GM21786 (cell line): ENCODE results near the gene MYT1.

ENCODE experiments used
- ATAC-seq: cut with Tn5 transposase; IDR thresholded peaks from one replicate; pipeline ENCODE4 v1.9.1; 2021; ENCODE audit not compliant: unreplicated experiment

Gene MYT1

DNA sequence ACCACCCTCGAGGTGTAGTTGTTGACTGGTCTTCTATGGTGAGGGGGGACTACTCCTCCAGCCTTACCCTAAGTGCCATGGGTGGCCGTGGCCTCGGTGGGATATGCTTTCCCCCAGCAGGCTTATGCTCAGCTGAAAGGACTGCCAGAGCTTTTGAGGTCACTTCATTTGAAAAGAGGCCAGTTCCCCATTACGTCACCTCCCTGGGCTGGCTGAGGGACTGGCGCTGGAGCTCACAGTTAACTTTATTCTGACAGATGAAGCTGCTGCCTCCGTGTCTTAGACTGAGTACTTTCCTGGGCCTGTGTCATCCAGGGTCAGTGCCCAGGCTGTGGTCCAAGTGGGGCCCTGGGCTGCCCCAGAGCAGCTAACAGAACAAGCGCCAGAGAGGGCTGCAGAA is 48.5 kb downstream of the MYT1 start:
- ATAC-seq = no peak

DNA sequence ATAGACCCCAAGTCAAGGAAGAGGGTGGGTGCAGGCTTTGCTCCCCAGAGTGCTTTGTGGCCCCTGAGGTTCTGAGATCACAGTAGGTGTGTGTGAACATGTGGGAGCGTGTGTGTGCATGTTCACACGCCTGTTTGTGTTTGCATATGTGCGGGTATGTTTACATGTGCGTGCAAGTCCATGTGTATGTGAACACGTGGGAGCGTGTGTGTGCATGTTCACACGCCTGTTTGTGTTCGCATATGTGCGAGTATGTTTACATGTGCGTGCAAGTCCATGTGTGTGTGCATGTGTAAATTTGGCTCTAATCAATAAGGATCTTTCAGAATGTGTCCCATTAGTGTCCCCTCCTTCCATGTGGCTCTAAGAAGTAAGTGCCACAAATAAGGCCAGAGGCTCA is 49.9 kb downstream of the MYT1 start:
- no peak for ATAC-seq

DNA sequence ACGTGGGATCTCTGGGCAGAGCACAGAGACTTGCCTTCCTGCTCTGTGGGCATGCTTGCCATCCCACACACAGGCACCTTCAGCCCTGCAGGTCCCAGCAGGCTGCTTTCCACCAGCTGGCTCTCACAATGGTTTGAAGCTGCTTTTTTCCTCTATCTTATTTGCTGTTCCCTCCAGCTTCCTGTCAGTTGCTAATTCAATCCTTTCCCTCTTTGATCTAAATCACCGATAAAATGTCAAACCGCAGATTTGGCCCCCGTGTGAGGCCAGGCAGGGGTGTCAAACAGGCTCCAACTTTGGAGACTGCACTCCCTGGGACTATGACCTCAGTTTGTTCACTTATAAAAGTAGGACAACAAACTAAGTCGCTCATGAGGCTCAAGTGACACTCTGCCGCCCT is 50.7 kb downstream of the MYT1 start:
- no peak for ATAC-seq

DNA sequence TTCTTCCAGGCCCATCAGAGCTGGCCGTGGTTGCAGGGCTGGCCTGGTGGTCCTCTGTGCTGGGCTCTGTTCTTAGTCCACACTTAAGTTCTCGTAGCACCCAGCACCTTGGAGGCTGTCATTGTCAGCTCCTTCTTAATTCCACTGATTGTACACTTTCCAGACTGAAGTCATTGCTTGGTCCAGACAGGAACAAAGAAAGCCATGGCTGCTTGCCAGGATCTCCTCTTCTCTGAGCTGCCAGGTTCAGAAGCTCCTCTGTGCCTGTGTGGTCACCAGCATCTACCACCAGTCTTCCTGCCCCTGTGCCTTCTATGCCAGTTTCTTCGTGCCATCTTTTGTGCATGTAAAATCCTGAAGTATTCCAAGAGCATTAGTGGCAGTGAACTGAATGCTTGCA is 51.8 kb downstream of the MYT1 start:
- no peak for ATAC-seq

DNA sequence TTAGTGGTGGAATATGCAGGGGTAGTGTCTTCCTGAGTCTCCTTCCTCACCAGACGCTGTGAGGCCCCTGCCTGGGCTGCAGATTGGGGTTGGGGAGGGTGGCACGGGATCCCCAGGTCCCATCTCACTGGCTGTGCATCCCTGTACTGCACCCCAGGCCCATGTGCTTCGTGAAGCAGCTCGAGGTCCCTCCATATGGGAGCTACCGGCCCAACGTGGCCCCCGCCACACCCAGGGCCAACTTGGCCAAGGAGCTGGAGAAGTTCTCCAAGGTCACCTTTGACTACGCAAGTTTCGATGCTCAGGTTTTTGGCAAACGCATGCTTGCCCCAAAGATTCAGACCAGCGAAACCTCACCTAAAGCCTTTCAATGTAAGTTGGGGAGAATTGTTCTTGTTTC is 52.7 kb downstream of the MYT1 start:
- no peak for ATAC-seq

DNA sequence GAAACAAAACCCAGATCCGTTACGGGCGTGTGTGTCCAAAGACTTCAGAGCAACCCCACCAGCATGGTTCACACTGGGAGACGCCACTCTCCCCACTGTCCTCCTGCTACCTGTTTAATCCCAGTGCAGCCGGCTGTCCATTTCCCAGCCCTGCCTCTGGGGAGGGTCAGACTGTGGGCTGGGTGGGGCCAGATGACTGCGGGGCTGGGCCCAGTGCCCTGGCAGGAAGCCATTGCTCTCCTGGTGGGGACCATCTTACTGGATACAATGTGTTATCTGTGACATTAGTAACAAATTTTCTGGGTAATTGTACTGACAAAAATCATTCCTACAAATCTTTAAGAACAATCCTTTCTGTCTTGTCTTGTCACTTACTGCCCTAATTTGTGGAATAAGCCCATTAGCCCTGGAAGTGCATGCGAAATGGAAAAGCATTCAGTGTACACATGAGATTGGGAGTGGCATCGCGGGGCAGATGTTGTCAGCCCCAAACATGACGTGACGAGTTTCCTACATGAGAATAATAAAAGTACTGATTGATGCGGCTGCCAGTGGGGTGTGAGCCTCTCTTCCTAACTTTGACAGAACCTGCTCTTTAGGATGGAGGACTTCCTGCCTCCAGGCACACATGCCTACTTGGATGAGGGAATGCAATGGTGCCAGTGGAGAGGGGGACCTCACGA is 53.4 kb downstream of the MYT1 start:
- no peak for ATAC-seq

DNA sequence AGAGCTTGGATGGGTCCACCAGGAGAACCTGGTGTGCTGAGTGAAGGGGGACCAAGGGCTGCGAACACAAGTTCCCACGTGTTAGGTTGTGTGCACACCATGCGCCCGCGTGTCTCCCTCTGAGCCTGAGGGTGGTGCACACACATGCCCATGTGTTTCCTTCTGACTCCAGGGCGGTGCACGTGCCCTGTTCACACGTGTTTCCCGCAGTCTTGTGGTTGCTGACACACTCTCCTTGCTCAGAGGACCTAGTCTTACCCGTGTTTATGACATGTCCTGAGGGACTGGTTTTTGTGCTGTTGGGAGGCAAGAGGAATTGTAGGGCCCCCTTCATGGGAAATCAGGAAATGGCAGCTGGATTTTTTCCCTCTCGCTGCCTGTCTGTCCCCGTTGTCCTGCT is 55.0 kb downstream of the MYT1 start:
- no peak for ATAC-seq

DNA sequence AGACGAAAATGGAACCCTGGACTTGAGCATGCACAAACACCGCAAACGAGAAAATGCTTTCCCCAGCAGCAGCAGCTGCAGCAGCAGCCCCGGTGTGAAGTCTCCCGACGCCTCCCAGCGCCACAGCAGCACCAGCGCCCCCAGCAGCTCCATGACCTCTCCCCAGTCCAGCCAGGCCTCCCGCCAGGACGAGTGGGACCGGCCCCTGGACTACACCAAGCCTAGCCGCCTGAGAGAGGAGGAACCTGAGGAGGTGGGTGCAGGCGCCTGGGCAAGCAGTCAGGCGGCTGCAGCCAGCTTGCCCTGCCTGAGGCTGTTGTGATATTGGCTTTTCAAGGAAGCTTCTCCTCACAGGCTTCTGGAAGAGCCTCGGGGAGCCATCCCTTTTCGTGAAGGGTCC is 55.5 kb downstream of the MYT1 start:
- ATAC-seq = no peak

DNA sequence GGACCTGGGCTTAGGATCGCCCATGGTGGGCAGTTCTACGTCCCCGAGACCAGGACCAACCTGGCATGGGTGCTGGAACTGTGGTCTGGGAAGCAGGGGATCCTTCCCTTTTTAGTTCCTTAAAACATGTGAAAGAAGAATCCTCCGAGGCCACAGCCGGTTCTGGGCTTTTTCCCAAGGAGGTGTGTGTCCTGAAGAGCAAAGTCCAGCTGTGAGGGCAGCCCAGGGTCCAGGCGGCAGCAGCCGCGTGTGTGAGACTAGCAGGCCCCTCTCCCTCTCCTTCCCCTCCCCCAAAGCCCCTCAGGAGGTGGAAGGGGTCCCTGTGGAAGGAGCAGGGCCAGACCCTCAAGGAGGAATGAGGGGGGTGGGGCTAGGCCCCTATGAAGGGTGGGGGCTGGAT is 56.2 kb downstream of the MYT1 start:
- no peak for ATAC-seq

DNA sequence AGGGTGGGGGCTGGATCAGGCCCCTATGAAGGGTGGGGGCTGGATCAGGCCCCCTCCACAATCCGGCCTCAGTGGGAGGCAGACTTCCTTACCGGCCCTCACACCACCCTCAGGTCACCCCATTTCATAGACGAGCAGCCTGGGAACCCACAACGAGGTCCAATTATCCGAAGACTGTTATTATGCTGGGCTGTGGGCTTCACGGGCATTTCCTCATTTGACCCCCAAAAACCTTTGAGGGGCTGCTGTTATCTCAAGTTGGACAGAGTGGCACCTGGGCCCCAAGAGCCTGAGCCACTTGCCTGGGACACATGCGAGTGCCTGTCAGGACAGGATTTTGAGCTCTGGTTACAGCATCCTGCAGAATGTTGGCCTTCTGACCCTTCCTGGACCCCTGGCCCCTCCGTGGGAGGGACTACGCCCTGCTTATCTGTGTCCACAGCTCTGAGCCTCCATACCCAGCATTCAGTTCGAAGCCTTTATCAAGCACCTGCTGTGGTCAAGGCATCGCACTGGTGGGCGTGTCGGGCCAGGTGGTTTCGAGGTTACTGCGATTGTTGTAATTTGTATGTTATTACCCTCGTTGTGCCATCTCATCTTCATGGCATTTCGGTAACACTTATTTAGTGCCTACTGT is 56.8 kb downstream of the MYT1 start:
- no peak for ATAC-seq

DNA sequence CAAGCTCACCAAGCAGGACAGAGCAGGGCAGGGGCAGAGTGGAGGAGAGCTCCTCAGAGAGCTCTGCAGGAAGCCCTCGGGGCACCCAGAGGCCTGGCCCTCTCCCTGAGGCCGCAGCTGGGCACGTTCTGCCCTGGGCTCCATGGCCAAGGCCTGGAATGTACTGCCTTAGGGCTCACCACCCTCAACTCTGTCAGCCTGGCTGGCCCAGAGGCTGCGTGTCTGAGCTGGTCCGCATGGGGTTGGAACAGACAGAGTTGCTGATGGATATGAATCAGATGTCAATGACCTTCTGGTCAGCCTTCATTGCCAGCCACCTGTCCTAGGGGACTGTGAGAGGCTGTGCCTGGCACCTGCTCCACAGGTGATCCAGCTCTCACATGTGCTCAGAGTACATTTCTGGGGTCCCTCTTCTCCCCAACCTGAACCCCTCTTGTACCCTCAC is 58.1 kb downstream of the MYT1 start:
- no peak for ATAC-seq

DNA sequence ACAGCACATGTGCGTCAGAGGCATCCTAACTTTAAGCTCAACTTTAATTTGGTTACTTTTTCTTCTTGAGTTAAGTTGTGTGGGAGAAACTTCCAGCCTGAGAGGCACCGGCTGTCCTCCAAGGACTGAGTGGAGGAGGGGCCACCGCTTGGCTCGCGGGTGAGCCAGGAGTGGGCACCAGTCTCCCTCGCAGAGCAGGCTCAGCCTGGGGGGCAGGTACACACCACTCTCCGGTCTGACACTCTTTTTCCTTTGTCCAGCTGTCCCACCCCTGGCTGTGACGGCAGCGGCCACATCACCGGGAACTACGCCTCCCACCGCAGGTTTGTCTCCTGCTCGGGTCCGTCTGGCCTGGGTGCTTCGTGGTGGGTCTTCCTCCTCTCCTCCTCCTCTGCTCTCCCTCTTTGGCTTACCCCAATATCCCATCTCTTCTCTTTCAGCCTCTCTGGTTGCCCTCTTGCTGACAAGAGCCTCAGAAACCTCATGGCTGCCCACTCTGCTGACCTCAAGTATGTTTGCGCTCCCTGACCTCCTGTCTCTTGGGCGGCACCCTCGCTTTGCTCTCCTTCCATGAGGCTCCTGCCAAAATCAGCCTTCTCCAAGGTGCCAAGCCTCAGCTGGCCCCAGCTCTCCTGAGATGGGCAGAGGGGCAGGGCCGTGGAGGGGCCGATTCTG is 58.7 kb downstream of the MYT1 start:
- no peak for ATAC-seq

DNA sequence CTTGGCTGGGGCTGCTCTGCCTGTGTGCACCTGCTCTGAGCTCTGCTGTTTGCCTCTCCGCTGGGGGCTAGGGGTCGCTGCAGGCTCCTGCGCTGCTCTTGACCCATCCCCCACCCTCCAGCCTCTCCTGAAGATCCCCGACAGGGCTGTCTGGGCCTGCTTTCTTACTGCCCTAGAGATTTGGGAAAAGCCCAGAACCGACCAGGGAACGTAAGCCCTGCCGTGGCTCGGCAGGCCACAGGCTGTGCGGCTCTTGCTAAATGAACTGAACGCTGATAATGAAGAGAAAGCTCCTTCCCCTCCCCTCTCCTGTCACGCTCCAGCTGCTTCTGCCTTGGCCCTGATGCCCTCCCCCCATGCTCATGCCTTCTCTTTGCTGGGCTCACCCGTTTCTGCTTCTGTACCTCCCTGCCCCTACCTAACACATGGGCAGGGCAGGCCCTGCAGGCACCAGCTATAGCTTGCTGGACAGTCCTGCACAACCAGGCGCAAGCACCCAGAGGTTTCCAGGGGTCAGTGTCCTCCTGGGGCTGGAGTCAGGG is 59.3 kb downstream of the MYT1 start:
- no peak for ATAC-seq

DNA sequence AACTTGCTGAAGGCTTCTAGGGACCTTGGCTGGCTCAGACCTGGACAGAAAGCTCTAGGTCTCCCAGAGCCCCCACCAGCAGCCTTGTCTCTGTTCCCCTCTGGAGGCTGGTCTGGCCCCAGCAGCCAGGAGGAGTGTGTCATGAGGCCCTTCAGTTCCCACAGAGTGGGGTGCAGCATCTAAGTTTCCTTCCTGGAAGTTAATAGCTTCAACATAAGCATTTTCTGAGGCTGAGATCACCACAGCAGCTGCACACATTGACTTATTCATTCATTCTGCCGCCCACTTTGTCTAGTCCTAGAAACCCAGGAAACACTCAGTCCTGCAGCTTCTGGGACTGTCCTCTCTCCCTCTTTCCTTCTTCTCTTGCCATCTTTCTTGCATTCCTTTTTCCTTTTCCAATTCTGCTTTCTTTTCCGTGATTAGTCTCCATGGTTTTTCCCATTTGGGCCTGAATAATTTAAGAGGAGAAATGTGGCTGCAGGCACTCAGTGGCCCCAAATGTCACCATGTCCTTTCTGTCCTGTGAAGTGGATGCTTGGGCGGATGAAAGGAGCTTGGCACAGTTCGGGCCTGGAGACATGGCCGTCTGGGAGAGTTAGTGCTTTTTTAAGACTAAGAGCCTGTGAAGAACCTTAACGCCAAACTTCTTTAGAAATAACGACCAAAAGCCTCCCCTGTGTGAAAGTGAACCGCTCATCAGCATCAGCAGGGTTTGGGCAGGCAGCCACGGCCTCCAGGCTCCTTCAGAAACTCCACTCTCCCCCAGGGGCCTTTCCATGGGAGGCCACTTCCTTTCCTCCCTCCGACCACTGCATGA is 60.3 kb downstream of the MYT1 start:
- no peak for ATAC-seq

DNA sequence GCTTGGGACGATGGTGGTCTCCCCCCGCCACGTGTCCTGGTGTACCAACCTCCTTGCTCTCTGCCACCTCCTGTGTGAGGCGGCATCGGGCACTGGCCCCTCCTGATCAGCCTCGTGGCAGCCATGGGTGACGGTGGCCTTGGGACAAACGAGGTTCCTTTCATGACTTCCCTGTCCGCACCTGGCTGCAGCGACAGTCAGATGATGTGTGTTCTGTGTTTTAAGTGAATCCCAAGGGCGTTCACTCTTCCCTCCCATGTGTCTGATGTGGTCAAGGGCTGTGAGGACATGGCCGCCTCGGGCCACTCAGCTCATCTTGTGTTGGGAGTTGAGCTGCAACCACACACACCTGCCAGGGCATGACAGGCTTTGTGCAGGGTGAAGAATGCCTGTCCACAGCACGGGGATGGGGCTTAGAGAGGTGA is 60.9 kb downstream of the MYT1 start:
- ATAC-seq = no peak

DNA sequence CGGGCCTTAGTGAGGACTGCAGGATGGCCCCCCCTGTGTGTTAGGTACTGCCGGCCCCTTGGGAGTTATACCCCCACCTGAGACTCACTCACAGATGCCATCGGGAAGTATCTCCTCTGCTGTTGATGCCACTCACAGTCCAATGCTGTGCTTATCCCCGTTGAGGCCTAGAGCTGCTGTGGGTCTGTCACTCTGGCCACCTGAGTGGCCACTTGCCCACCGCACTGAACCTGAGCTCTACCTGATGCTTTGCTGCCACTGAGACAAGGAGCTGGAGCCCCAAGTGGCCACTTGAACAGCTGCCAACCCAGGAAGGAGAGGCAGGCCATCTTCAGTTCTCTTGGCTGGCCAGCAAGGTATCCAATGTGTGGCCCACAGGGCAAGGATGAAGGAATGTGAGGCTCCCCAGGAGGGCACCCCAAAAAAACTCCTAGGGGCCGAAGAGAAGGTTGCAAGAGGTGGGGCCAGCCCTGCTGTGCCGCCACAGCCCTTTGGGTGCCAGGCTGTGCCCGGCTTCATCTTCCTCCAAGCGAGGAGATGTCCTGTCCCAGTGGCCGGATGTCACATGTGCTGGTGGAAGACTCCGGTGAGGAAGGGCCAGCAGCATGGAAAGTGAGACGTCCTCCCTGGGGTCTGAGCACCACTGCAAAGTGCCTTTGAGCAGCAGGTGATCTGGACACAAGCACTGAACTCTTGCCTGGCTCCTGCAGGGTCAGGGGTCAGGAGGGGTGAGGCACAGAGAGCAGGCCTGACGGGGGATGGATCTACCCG is 61.8 kb downstream of the MYT1 start:
- no peak for ATAC-seq

DNA sequence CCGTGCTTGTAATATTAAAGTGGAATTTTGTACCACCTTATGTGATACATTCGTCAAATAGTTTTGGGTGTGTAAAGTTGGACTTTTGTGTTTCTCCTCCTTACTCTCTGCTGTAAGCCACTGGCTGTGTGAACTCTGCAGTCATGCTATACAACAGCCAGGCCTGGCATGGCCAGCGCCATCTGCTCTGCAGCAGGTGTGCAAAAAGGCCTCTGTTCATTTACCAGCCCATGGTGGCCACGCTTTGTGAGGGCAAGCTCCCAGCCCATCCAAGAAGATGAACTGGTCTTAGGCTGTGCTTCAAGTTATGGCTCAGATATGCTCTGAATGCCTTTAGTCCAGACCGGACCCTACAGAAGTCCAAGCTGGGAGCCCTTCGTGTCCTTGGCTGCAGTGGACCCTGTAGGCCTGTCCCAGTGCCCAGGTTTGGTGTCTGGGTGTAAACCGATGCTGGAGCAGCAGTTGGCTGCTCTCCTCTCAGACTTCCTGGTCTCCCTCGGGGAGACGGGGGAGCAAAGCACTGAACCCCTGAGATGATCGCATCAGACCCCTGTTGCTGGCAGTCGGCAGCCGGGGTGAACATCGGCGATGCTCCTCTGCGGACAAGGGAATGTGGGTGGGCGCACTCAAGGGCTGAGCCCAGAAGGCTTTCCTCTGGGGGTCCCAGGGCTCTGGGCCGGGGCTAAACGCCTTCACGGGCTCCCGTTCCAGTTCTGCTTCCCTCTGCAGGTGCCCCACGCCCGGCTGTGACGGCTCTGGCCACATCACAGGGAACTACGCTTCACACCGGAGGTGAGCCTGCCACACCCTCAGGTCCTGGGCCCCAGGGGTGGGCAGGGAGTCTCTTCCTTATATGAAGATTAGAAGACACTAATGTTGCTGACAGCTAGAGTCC is 62.7 kb downstream of the MYT1 start:
- no peak for ATAC-seq

DNA sequence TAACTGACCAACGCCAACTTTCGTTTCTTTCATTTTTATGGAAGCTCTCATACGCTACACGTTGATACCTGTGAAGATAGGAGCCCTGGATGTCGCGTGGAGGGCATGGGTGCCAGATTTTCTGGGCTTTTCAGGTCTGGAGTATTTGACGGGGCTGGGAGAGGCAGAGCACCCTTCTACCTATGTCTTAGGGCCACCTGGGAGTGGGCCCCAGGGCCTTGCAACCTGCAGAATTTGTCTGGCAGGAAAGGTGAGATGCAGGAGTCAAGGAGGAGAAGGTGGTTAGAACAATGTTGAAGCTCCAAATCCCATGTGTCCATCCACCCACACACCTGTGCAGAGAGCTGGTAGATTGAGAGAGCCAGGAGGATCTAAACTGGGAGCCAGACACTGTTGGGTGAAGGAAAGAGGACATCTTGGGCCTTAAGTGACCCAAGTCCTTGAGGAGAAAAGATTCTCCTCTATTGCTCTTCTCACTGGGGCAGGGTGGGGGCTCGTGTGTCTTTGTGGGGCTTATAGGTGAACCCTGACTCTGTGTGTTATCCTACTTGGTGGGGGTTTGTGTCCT is 63.9 kb downstream of the MYT1 start:
- ATAC-seq = no peak
